K562 (cell line): ENCODE data around the gene GRXCR1. TPM values are rescaled to one million over a fixed set of nuclear protein-coding genes. Genes with fewer than 3 reads are reported as not detected.

Source experiments
- polyA plus RNA-seq, 8 experiments: library from polyadenylated mRNA; depleted of rRNA in 4 of 8; stranded (reverse) in 5 of 8; unstranded in 3 of 8; fragments of >200 nt; fragmentation: Nextera tagmentation in 2 of 8; fragmentation: Illumina TruSeq in 1 of 8; extraction: Ambion mirVana in 2 of 8; extraction: Trizol in 1 of 8; gene quantifications; 2 replicates each; pipeline versions ENCODE4 v1.2.1 to v1.2.3, GENCODE V29; 2011 to 2014; ENCODE audit warnings: inconsistent platforms in 1 of 8, missing spikeins in 1 of 8
- small RNA-seq: library from RNA; depleted of rRNA; stranded (forward); fragments of <200 nt; gene quantifications from one replicate; pipeline ENCODE3, GENCODE V24; 2014
- total RNA-seq, 7 experiments: library from RNA; depleted of rRNA in 6 of 7; stranded (reverse); fragments of >200 nt in 6 of 7; fragmentation: Illumina TruSeq in 2 of 7; extraction: Trizol in 2 of 7; gene quantifications; 2 replicates each; pipeline versions ENCODE4 v1.2.1 to v1.2.3, GENCODE V29; 2011 to 2021; ENCODE audit warnings: low replicate concordance in 1 of 7

GRXCR1 gene
- total and polyA plus RNA-seq, 9 of the 15 experiments (the other 6 are each of a cell fraction or from before 2014, with no cell fraction given), result not detected

Small RNAs within 50 kb of the gene (small RNA-seq; reads per million reads assigned to genes)
- not detected for gene RN7SKP82

Other genes starting within 250 kb of the GRXCR1 start
- gene ATP8A1, start 235.6 kb upstream of the GRXCR1 start, total RNA-seq (2014; rRNA removed), result under 0.01 and 0.05 TPM in 2 replicates
- gene ATP8A1, start 235.6 kb upstream of the GRXCR1 start, total RNA-seq (2014; rRNA removed; fragmentation: Illumina TruSeq; extraction: Trizol), result 0.03 and 0.07 TPM in 2 replicates
- gene ATP8A1, start 235.6 kb upstream of the GRXCR1 start, total RNA-seq (2015; rRNA removed; fragmentation: Illumina TruSeq; extraction: Trizol), result 0.07 and 0.08 TPM in 2 replicates
- gene ATP8A1, start 235.6 kb upstream of the GRXCR1 start, total RNA-seq (2021), result 0.11 and 0.38 TPM in 2 replicates
- 0.01 and 0.29 TPM in 2 replicates for gene ATP8A1, start 235.6 kb upstream of the GRXCR1 start, polyA plus RNA-seq (2011; rRNA removed)
- gene ATP8A1, start 235.6 kb upstream of the GRXCR1 start, polyA plus RNA-seq (2014; fragmentation: Illumina TruSeq; extraction: Trizol), result 0.03 and 0.07 TPM in 2 replicates
- gene ATP8A1, start 235.6 kb upstream of the GRXCR1 start, polyA plus RNA-seq (2014; fragmentation: Nextera tagmentation; extraction: Ambion mirVana), result under 1 TPM in 1 of 2 experiments, not detected in 1; 0.07 TPM
- 0.05 TPM in 1 of 2 replicates, not detected in the other for gene ATP8A1, start 235.6 kb upstream of the GRXCR1 start, polyA plus RNA-seq (2014; rRNA removed)